ENCODE measurements around the gene TAF7L.

DNA sequence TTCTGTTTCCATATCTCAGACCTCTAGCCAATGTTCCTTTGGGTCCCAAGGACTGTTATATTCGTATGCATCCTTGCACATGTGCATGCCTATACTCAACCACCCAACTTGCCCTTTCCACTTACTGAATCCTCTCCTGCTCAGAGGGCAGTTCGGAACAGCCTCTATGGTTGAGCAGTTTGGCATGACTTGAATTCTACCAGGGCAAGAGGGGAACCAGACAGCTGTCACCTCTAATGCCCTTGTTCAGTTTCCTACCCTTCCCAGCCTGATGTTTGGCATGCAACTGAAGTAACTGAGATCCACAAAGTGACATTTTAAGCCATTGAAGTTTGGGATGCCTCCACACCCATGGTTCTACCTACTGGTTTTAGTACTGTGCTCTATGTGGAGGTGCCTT, 54.1 kb downstream of the TAF7L start:
- TF ChIP-seq, protein P1, sequence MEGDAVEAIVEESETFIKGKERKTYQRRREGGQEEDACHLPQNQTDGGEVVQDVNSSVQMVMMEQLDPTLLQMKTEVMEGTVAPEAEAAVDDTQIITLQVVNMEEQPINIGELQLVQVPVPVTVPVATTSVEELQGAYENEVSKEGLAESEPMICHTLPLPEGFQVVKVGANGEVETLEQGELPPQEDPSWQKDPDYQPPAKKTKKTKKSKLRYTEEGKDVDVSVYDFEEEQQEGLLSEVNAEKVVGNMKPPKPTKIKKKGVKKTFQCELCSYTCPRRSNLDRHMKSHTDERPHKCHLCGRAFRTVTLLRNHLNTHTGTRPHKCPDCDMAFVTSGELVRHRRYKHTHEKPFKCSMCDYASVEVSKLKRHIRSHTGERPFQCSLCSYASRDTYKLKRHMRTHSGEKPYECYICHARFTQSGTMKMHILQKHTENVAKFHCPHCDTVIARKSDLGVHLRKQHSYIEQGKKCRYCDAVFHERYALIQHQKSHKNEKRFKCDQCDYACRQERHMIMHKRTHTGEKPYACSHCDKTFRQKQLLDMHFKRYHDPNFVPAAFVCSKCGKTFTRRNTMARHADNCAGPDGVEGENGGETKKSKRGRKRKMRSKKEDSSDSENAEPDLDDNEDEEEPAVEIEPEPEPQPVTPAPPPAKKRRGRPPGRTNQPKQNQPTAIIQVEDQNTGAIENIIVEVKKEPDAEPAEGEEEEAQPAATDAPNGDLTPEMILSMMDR (IDR thresholded peaks at IDR 0.05; ENCODE audit: poor library complexity): no peak
- TF ChIP-seq EZH2 (IDR thresholded peaks at IDR 0.05; ENCODE audit: borderline replicate concordance): no peak
- no peak for TF ChIP-seq EZH2phosphoT487 (IDR thresholded peaks at IDR 0.05; ENCODE audit: low read depth, severe bottlenecking, unreplicated experiment)

Measured in hepatocyte (in vitro differentiated cells).